OCI-LY7 (cell line): ENCODE data around the gene ZDHHC8. TPM values are rescaled to one million over a fixed set of nuclear protein-coding genes. Genes with fewer than 3 reads are reported as not detected.

Source experiments
- BruUV-seq: library from RNA; stranded (reverse); fragments of 400-500 nt; replicated peaks from 2 replicates; lab custom pipeline; 2021; lab: Mats Ljungman, UMichigan
- CTCF ChIA-PET: fragments of 300-600 bp; sonication (Branson Sonifier 250); formaldehyde crosslinking; loops from one replicate; lab custom pipeline; 2022; ENCODE audit warnings: antibody characterized with exemption; ENCODE audit not compliant: unreplicated experiment; lab: Charles Lee
- POLR2A ChIA-PET: fragments of 300-600 bp; sonication (Branson Sonifier 250); formaldehyde crosslinking; loops from one replicate; lab custom pipeline; 2022; ENCODE audit warnings: antibody characterized with exemption; lab: Charles Lee
- DNase-seq: peaks from one replicate; pipeline ENCODE4 v3.0.0-alpha.2; 2015; ENCODE audit warnings: low spot score
- H2AFZ ChIP-seq: fragments of 200-600 bp; sonication (generic), shearing (Covaris generic); 2 replicates; pipeline ENCODE4 v1.6.1; 2014; ENCODE audit warnings: mild to moderate bottlenecking, antibody characterized with exemption, low read length, moderate library complexity
- H3K27ac ChIP-seq: fragments of 200-600 bp; sonication (generic); 2 replicates; pipeline ENCODE4 v1.5.1; 2014; ENCODE audit warnings: mixed run types, low read depth, mild to moderate bottlenecking, moderate library complexity, low read length, inconsistent platforms; ENCODE audit not compliant: poor library complexity, severe bottlenecking
- H3K36me3 ChIP-seq: fragments of 200-600 bp; sonication (generic); 2 replicates; pipeline ENCODE4 v1.6.1; 2014; ENCODE audit warnings: mild to moderate bottlenecking, antibody characterized with exemption, low read length, moderate library complexity, mixed read lengths; ENCODE audit not compliant: insufficient read depth
- H3K4me1 ChIP-seq: fragments of 200-600 bp; sonication (generic); 2 replicates; pipeline ENCODE4 v1.5.1; 2014; ENCODE audit warnings: mild to moderate bottlenecking, low read length; ENCODE audit not compliant: insufficient read depth, poor library complexity, severe bottlenecking
- H3K4me2 ChIP-seq: fragments of 200-600 bp; sonication (generic); 2 replicates; pipeline ENCODE4 v1.6.1; 2014; ENCODE audit warnings: mild to moderate bottlenecking, low read length
- H3K4me3 ChIP-seq: fragments of 200-600 bp; sonication (generic); 2 replicates; pipeline ENCODE4 v1.5.1; 2014; ENCODE audit warnings: mild to moderate bottlenecking, low read depth, low read length; ENCODE audit not compliant: poor library complexity, severe bottlenecking
- H3K79me2 ChIP-seq: fragments of 200-600 bp; sonication (generic); 2 replicates; pipeline ENCODE4 v1.6.1; 2016; ENCODE audit warnings: low read depth, mild to moderate bottlenecking, low read length, moderate library complexity, mixed read lengths; ENCODE audit not compliant: insufficient read depth
- H3K9me2 ChIP-seq: fragments of 200-600 bp; sonication (generic); 2 replicates; pipeline ENCODE4 v1.6.1; 2016; ENCODE audit warnings: mild to moderate bottlenecking, low read length, mixed read lengths; ENCODE audit not compliant: insufficient read depth
- H3K9me3 ChIP-seq: fragments of 200-600 bp; sonication (generic); 2 replicates; pipeline ENCODE4 v1.6.1; 2014; ENCODE audit warnings: mild to moderate bottlenecking, mixed run types, low read length, mixed read lengths
- H4K20me1 ChIP-seq: fragments of 200-600 bp; sonication (generic); 2 replicates; pipeline ENCODE4 v1.6.1; 2014; ENCODE audit warnings: mild to moderate bottlenecking, antibody characterized with exemption, low read length, moderate library complexity, mixed read lengths; ENCODE audit not compliant: insufficient read depth
- EZH2phosphoT487 ChIP-seq: fragments of 200-600 bp; sonication (generic); IDR thresholded peaks from 2 replicates; pipeline ENCODE4 v1.6.1; 2018; ENCODE audit warnings: low read depth, borderline replicate concordance, mild to moderate bottlenecking, mixed run types, antibody characterized with exemption, low read length, moderate library complexity, mixed read lengths
- intact Hi-C: fragments of 100-400 bp; cut with micrococcal nuclease; formaldehyde crosslinking; loops from one replicate; pipeline ENCODE4 v1.10.0; 2022; ENCODE audit not compliant: unreplicated experiment
- total RNA-seq, 2 experiments: library from RNA; depleted of rRNA in 1 of 2; stranded (reverse); fragments of >200 nt in 1 of 2; shearing (Covaris generic) in 1 of 2; gene quantifications; 2 replicates each; pipeline ENCODE4 v1.2.3, GENCODE V29; 2014 to 2022
- TF ChIP-seq, protein P1 (sequence below): fragments of 200-600 bp; sonication (generic); conservative IDR thresholded peaks from 2 replicates; pipeline ENCODE4 v1.5.1; 2014; ENCODE audit warnings: mild to moderate bottlenecking, antibody characterized with exemption, low read length, moderate library complexity, mixed read lengths

The ZDHHC8 gene
- total RNA-seq, 2 experiments from 2014 or later, result 2.3 to 16.7 TPM

DNA sequence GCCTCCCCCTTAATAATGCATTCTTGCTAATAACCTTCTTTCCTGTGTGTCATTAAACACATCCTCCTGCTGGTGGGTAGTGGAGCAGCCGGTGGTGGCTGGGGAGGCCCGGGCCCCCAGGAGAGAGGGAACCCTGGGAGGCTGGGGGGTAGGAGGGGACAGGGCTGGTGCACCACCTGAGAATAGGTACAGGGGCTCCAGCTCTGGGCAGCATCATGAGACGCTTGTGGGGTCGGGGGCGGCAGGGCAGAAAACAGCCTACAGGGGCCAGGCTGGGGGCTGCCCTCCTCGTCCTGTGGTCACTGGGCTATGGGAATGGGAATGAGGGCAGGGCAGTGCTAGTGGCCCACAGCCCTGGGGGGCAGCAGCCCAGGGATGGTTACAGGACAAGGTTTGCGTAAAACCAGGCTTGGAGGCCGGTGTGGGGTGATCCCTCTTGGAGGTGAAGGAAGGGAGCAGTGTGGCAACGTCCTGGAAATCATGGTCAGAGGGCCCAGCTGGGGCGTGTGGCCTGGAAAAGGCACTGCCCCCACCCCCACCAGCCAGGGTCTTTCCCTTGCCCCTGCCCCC, 37.7 kb downstream of the ZDHHC8 start:
- H3K79me2 ChIP-seq, result no peaks in the 10 kb centered on the region
- CTCF ChIA-PET, result no interaction called here
- intact Hi-C loops, result no loop called here

DNA sequence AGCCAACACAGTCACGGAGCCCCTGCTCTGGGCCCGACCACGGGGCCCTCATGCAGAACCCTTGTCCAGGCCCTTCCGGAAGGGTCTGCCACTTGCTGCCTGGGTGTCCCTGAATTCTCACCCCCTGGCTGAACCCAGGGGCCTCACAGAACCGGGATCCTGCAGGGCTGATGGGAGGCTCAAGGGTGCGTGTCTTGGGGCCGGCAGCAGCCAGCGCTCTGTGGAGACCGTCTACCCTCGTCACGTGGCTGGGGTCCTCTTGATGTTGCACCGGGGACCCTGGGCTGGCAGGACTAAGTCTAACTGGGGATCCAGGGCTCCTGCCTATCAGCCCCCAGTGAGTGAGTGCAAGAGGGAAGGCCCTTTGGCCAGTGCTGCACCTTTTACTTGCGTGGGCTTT, 38.6 kb downstream of the ZDHHC8 start:
- ChIA-PET POLR2A (no interaction called here), CTCF (no interaction called here)
- H3K79me2 ChIP-seq, result no peaks in the 10 kb centered on the region
- no peak overlapping the region for H2AFZ ChIP-seq
- intact Hi-C loops, result no loop called here
- TF ChIP-seq, protein P1, sequence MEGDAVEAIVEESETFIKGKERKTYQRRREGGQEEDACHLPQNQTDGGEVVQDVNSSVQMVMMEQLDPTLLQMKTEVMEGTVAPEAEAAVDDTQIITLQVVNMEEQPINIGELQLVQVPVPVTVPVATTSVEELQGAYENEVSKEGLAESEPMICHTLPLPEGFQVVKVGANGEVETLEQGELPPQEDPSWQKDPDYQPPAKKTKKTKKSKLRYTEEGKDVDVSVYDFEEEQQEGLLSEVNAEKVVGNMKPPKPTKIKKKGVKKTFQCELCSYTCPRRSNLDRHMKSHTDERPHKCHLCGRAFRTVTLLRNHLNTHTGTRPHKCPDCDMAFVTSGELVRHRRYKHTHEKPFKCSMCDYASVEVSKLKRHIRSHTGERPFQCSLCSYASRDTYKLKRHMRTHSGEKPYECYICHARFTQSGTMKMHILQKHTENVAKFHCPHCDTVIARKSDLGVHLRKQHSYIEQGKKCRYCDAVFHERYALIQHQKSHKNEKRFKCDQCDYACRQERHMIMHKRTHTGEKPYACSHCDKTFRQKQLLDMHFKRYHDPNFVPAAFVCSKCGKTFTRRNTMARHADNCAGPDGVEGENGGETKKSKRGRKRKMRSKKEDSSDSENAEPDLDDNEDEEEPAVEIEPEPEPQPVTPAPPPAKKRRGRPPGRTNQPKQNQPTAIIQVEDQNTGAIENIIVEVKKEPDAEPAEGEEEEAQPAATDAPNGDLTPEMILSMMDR, result no peak
- TF ChIP-seq EZH2phosphoT487, result no peak
- H3K9me3 ChIP-seq, result no peaks in the 10 kb centered on the region
- no peaks in the 10 kb centered on the region for H4K20me1 ChIP-seq
- no peak overlapping the region for H3K27ac ChIP-seq
- H3K9me2 ChIP-seq, result no peaks in the 10 kb centered on the region
- H3K4me1 ChIP-seq, result no peaks in the 10 kb centered on the region
- no peak overlapping the region for H3K4me2 ChIP-seq
- no peaks in the 10 kb centered on the region for H3K36me3 ChIP-seq
- BruUV-seq, result no TSS peak
- no peak overlapping the region for H3K4me3 ChIP-seq
- DNase-seq, result no peak

More for the DNA sequence above, 37.7 kb downstream of the ZDHHC8 start:
- Histone ChIP-seq H4K20me1 (no peaks in the 10 kb centered on the region), H3K4me1 (no peaks in the 10 kb centered on the region), H3K4me2 (no peak overlapping the region), H3K4me3 (no peak overlapping the region), H3K27ac (no peak overlapping the region), H2AFZ (no peak overlapping the region), H3K9me3 (no peaks in the 10 kb centered on the region), H3K36me3 (no peaks in the 10 kb centered on the region), H3K9me2 (no peaks in the 10 kb centered on the region)
- POLR2A ChIA-PET, result no interaction called here
- BruUV-seq, result no TSS peak
- TF ChIP-seq EZH2phosphoT487, result no peak
- TF ChIP-seq, protein P1, result no peak
- no peak for DNase-seq

DNA sequence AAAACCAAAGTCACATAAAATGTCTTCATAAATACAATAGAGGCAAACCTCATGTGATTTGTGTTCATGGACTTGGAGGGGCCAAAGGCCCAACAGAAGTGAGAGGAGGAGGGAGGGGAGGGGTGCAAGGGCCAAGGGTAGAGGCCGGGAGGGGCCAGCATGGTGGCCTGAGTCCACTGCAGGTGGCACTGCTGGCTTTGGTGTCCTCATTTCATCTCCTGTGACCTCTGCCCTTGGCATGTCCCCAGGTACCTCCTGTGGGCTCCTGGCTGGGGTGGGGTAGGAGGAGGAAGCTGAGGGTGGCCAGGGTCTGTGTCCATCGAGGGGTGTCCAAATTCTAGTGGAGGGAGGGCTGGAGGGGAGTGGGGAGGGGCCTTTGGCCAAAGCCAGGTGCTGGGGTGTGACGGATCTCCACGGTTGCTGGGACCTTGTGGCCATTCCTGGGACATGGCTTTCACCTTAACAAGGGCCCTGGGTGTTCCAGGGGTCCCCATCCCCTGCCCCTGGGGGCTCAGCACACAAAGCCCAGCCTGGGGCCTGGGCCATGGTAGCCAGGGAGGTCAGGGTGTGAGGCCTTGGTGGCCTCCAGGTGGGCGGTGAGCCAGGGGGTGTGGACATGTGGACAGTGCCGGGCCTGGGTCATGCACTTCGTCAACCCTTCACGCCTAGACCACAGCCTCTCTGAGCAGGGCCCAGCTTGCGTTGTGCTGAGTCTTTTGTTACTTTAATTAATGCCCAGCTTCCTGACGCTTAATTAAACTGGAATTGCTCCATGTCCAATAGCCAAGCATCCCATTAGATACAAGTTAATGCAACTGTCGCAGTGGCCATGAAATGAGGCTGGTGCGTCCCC, 39.9 kb downstream of the ZDHHC8 start:
- TF ChIP-seq, protein P1, result no peak
- no peak for TF ChIP-seq EZH2phosphoT487
- no peaks in the 10 kb centered on the region for H3K4me1 ChIP-seq
- intact Hi-C loops, result no loop called here
- H3K9me2 ChIP-seq, result no peaks in the 10 kb centered on the region
- H3K9me3 ChIP-seq, result no peaks in the 10 kb centered on the region
- no peak overlapping the region for H2AFZ ChIP-seq
- POLR2A ChIA-PET, result no interaction called here
- H3K27ac ChIP-seq, result no peak overlapping the region
- no TSS peak for BruUV-seq
- CTCF ChIA-PET, result interaction anchor here (0.6 kb wide), 2 partner anchors 128 to 237 kb away, joined by 3 read pairs; no protein-coding TSS in a partner anchor
- DNase-seq, result no peak
- no peaks in the 10 kb centered on the region for H3K79me2 ChIP-seq
- H3K36me3 ChIP-seq, result no peaks in the 10 kb centered on the region
- no peak overlapping the region for H3K4me2 ChIP-seq
- no peak overlapping the region for H3K4me3 ChIP-seq
- H4K20me1 ChIP-seq, result no peaks in the 10 kb centered on the region
